Osteoblast (primary cell): ENCODE data around the gene CA5A. TPM values are rescaled to one million over a fixed set of nuclear protein-coding genes. Genes with fewer than 3 reads are reported as not detected.
"Not testable (repeated sequence)": the region's sequence is repeated elsewhere in the genome, so short reads cannot be mapped to it uniquely, and the experiment has no call there.

ENCODE experiments used
- DNase-seq: peaks from one replicate; pipeline ENCODE4 v3.0.0; 2011; ENCODE audit warnings: low spot score, mixed read lengths; ENCODE audit not compliant: insufficient read length; ENCODE audit errors: missing footprints
- H2AFZ ChIP-seq: 2 replicates; pipeline ENCODE4 v1.6.0; 2011; ENCODE audit warnings: mild to moderate bottlenecking, low read length
- H3K27ac ChIP-seq: 2 replicates; pipeline ENCODE4 v1.5.1; 2011; ENCODE audit warnings: mild to moderate bottlenecking, low read depth, low read length, moderate library complexity
- H3K27me3 ChIP-seq: 2 replicates; pipeline ENCODE4 v1.6.0; 2012; ENCODE audit warnings: mild to moderate bottlenecking, control low read depth, inconsistent platforms, low read length, moderate library complexity; ENCODE audit not compliant: insufficient read depth
- H3K36me3 ChIP-seq: 2 replicates; pipeline ENCODE4 v1.5.1; 2011; ENCODE audit warnings: mild to moderate bottlenecking, low read length, control low read depth, moderate library complexity; ENCODE audit not compliant: insufficient read depth
- H3K4me1 ChIP-seq: 2 replicates; pipeline ENCODE4 v1.5.1; 2011; ENCODE audit warnings: mild to moderate bottlenecking, low read length, control low read depth, moderate library complexity; ENCODE audit not compliant: insufficient read depth
- H3K4me2 ChIP-seq: 2 replicates; pipeline ENCODE4 v1.6.0; 2011; ENCODE audit warnings: mild to moderate bottlenecking, low read length; ENCODE audit not compliant: insufficient read depth
- H3K4me3 ChIP-seq: fragments of 200-600 bp; sonication (generic); 3 replicates; pipeline ENCODE4 v1.5.1; 2012; ENCODE audit warnings: mild to moderate bottlenecking, low read length, inconsistent platforms; ENCODE audit not compliant: insufficient read depth
- H3K79me2 ChIP-seq: 2 replicates; pipeline ENCODE4 v1.6.0; 2012; ENCODE audit warnings: mild to moderate bottlenecking, low read length, control low read depth, inconsistent platforms; ENCODE audit not compliant: insufficient read depth
- H3K9me3 ChIP-seq: 2 replicates; pipeline ENCODE4 v1.5.1; 2011; ENCODE audit warnings: low read depth, low read length, control low read depth
- H4K20me1 ChIP-seq: 2 replicates; pipeline ENCODE4 v1.6.0; 2012; ENCODE audit warnings: mild to moderate bottlenecking, low read length, control low read depth; ENCODE audit not compliant: insufficient read depth
- CTCF ChIP-seq: IDR thresholded peaks from 2 replicates; pipeline ENCODE4 v1.5.1; 2011; ENCODE audit warnings: mild to moderate bottlenecking, low read depth, low read length, moderate library complexity; ENCODE audit errors: extremely low read depth
- total RNA-seq: library from RNA; depleted of rRNA; stranded (reverse); fragments of >200 nt; gene quantifications from 2 replicates; pipeline ENCODE4 v1.2.3, GENCODE V29; 2012

The CA5A gene
- total RNA-seq, 1 donor, result not detected

GRCh38 chr16:87897521-87898505 is 38.5 kb downstream of the CA5A start:
- Histone ChIP-seq H3K79me2 (no peaks in the 10 kb centered on the region), H3K4me1 (peaks cover 7% of the 10 kb centered on the region), H3K27me3 (no peaks in the 10 kb centered on the region), H3K4me3 (no peak overlapping the region), H3K36me3 (no peaks in the 10 kb centered on the region), H3K4me2 (no peak overlapping the region), H2AFZ (no peak overlapping the region), H4K20me1 (no peaks in the 10 kb centered on the region), H3K27ac (no peak overlapping the region), H3K9me3 (no peaks in the 10 kb centered on the region)
- DNase-seq, result peak; percentile 72
- no peak for TF ChIP-seq CTCF

- H3K4me1 ChIP-seq, H3K4me3 ChIP-seq, H2AFZ ChIP-seq, H3K36me3 ChIP-seq, H4K20me1 ChIP-seq, H3K9me3 ChIP-seq, H3K27me3 ChIP-seq, H3K4me2 ChIP-seq, H3K27ac ChIP-seq, H3K79me2 ChIP-seq, DNase-seq: not testable (repeated sequence)
Observed at GRCh38 chr16:87896924-87897520, 39.3 kb downstream of the CA5A start.

- H3K9me3 ChIP-seq, H3K27ac ChIP-seq, DNase-seq, H4K20me1 ChIP-seq, H2AFZ ChIP-seq, H3K4me2 ChIP-seq, H3K79me2 ChIP-seq, H3K4me3 ChIP-seq, H3K36me3 ChIP-seq, H3K27me3 ChIP-seq, H3K4me1 ChIP-seq: not testable (repeated sequence)
Observed at GRCh38 chr16:87896176-87896890, 40.0 kb downstream of the CA5A start.

GRCh38 chr16:87895641-87896141 is 40.6 kb downstream of the CA5A start:
- H3K4me2 ChIP-seq, result no peak overlapping the region
- no peaks in the 10 kb centered on the region for H3K36me3 ChIP-seq
- no peak overlapping the region for H3K4me3 ChIP-seq
- TF ChIP-seq CTCF, result no peak
- H3K9me3 ChIP-seq, result no peaks in the 10 kb centered on the region
- no peaks in the 10 kb centered on the region for H3K27me3 ChIP-seq
- peak; percentile 80 for DNase-seq
- no peak overlapping the region for H3K27ac ChIP-seq
- H2AFZ ChIP-seq, result no peak overlapping the region
- no peaks in the 10 kb centered on the region for H3K79me2 ChIP-seq
- H3K4me1 ChIP-seq, result peaks cover 7% of the 10 kb centered on the region
- no peaks in the 10 kb centered on the region for H4K20me1 ChIP-seq

GRCh38 chr16:87894005-87894404 is 42.3 kb downstream of the CA5A start:
- DNase-seq, result not testable (repeated sequence)

More at GRCh38 chr16:87894005-87894404, 42.3 kb downstream of the CA5A start:
- not testable (repeated sequence) for H3K4me2 ChIP-seq, H3K36me3 ChIP-seq, H3K9me3 ChIP-seq, H3K4me1 ChIP-seq, H4K20me1 ChIP-seq, H3K27ac ChIP-seq, H3K79me2 ChIP-seq, H3K27me3 ChIP-seq, H3K4me3 ChIP-seq, H2AFZ ChIP-seq
